Tibial nerve (tissue), 4 donors: ENCODE data around the gene IFFO2. TPM values are rescaled to one million over a fixed set of nuclear protein-coding genes. Genes with fewer than 3 reads are reported as not detected.
A peak's percentile ranks its signal among the peaks of the same experiment; 100 is the strongest.

Experiments used
- DNase-seq, 2 donors: peaks; one replicate each; pipeline ENCODE4 v3.0.0-alpha.2; 2019; ENCODE audit warnings: low spot score in 2 of 2
- H3K27ac ChIP-seq, 4 donors: fragments of 200-600 bp; sonication (generic) in 3 of 4; one replicate each; pipeline ENCODE4 v1.5.1; 2017 to 2019; ENCODE audit warnings: mild to moderate bottlenecking in 1 of 4
- H3K27me3 ChIP-seq, 2 donors: fragments of 200-600 bp; sonication (generic) in 1 of 2; one replicate each; pipeline versions ENCODE4 v1.5.1 to v1.6.0; 2017 to 2019
- H3K36me3 ChIP-seq, 3 donors: fragments of 200-600 bp; sonication (generic); one replicate each; pipeline ENCODE4 v1.5.1; 2018 to 2019
- H3K4me1 ChIP-seq, 4 donors: fragments of 200-600 bp; sonication (generic) in 3 of 4; one replicate each; pipeline ENCODE4 v1.5.1; 2017 to 2019
- H3K4me3 ChIP-seq, 4 donors: fragments of 200-600 bp; sonication (generic) in 3 of 4; one replicate each; pipeline ENCODE4 v1.5.1; 2017 to 2019; ENCODE audit warnings: mild to moderate bottlenecking in 1 of 4, moderate library complexity in 1 of 4
- H3K9me3 ChIP-seq, 4 donors: fragments of 200-600 bp; sonication (generic) in 3 of 4; one replicate each; pipeline ENCODE4 v1.5.1; 2017 to 2019
- EP300 ChIP-seq, 2 donors: sonication (generic); formaldehyde crosslinking; IDR thresholded peaks; one replicate each; pipeline ENCODE4 v1.6.1; 2017; ENCODE audit warnings: antibody characterized with exemption in 2 of 2, mild to moderate bottlenecking in 1 of 2
- POLR2A ChIP-seq, 2 donors: fragments of 450-650 bp; IDR thresholded peaks; one replicate each; pipeline ENCODE4 v1.6.1; 2017; ENCODE audit warnings: antibody characterized with exemption in 2 of 2, mild to moderate bottlenecking in 2 of 2, moderate library complexity in 2 of 2
- WGBS, 2 donors: methylation state at CpG; one replicate each; pipeline ENCODE4 v1.1.5; 2018; 5-methylcytosine and 5-hydroxymethylcytosine counted together
- total RNA-seq, 4 donors: library from RNA; depleted of rRNA; stranded (reverse); fragments of >200 nt; gene quantifications; one replicate each; pipeline ENCODE4 v1.1.0, GENCODE V29; 2016
- TF ChIP-seq, protein P1 (sequence below), 5 experiments: fragments of 200-600 bp in 3 of 5; fragments of 450-650 bp in 2 of 5; sonication (generic) in 3 of 5; IDR thresholded peaks; one replicate each; pipeline ENCODE4 v1.5.1; 2016 to 2019; ENCODE audit warnings: antibody characterized with exemption in 5 of 5, mild to moderate bottlenecking in 3 of 5, moderate library complexity in 2 of 5

Gene IFFO2
- total RNA-seq = 10 to 100 TPM in 2 of 4 donors, 1 to 10 TPM in 2; 3.6 to 19.2 (median 9.2) TPM

GRCh38 chr1:18956193-18957135 lies at the start of gene IFFO2:
Gene IFFO2 (minus strand): TSS chr1:18956676. CDS start chr1:18956332, 344 bp downstream.
- peak; percentile 96 to 97 for DNase-seq
- Histone ChIP-seq H3K9me3 (no peaks in the 10 kb centered on the region), H3K4me1 (peaks cover 0 to 37% (median 20%) of the 10 kb centered on the region in 4 donors), H3K4me3 (peak within 1 kb of the TSS; percentile 64 to 83 (median 74)), H3K27me3 (no peaks in the 10 kb centered on the region), H3K27ac (peak within 1 kb of the TSS in 3 of 4 donors; percentile 69 to 84 (median 71)), H3K36me3 (no peaks in the 10 kb centered on the region)
- WGBS, 2 donors = 1 to 2% methylated on average over 57 to 69 of the region's 119 CpGs
- peak; percentile 80 to 91 for TF ChIP-seq POLR2A (IDR thresholded peaks at IDR 0.05)
- TF ChIP-seq, protein P1, sequence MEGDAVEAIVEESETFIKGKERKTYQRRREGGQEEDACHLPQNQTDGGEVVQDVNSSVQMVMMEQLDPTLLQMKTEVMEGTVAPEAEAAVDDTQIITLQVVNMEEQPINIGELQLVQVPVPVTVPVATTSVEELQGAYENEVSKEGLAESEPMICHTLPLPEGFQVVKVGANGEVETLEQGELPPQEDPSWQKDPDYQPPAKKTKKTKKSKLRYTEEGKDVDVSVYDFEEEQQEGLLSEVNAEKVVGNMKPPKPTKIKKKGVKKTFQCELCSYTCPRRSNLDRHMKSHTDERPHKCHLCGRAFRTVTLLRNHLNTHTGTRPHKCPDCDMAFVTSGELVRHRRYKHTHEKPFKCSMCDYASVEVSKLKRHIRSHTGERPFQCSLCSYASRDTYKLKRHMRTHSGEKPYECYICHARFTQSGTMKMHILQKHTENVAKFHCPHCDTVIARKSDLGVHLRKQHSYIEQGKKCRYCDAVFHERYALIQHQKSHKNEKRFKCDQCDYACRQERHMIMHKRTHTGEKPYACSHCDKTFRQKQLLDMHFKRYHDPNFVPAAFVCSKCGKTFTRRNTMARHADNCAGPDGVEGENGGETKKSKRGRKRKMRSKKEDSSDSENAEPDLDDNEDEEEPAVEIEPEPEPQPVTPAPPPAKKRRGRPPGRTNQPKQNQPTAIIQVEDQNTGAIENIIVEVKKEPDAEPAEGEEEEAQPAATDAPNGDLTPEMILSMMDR (IDR thresholded peaks at IDR 0.05) = peak in 1 of 5 experiments; percentile 3
- peak; percentile 30 to 91 for TF ChIP-seq EP300 (IDR thresholded peaks at IDR 0.05)

GRCh38 chr1:19006000-19006399 lies 49.5 kb upstream of the IFFO2 start:
- TF ChIP-seq EP300 (IDR thresholded peaks at IDR 0.05) = no peak
- TF ChIP-seq, protein P1 (IDR thresholded peaks at IDR 0.05) = no peak
- Histone ChIP-seq H3K27me3 (no peaks in the 10 kb centered on the region), H3K4me1 (peaks cover 0 to 9% (median 3%) of the 10 kb centered on the region in 4 donors), H3K36me3 (no peaks in the 10 kb centered on the region), H3K9me3 (peaks cover 0 to 12% (median 2%) of the 10 kb centered on the region in 4 donors), H3K4me3 (no peak overlapping the region), H3K27ac (no peak overlapping the region)
- WGBS, 2 donors = 44 to 52% methylated on average over 4 of the region's 4 CpGs
- DNase-seq = no peak

DNA sequence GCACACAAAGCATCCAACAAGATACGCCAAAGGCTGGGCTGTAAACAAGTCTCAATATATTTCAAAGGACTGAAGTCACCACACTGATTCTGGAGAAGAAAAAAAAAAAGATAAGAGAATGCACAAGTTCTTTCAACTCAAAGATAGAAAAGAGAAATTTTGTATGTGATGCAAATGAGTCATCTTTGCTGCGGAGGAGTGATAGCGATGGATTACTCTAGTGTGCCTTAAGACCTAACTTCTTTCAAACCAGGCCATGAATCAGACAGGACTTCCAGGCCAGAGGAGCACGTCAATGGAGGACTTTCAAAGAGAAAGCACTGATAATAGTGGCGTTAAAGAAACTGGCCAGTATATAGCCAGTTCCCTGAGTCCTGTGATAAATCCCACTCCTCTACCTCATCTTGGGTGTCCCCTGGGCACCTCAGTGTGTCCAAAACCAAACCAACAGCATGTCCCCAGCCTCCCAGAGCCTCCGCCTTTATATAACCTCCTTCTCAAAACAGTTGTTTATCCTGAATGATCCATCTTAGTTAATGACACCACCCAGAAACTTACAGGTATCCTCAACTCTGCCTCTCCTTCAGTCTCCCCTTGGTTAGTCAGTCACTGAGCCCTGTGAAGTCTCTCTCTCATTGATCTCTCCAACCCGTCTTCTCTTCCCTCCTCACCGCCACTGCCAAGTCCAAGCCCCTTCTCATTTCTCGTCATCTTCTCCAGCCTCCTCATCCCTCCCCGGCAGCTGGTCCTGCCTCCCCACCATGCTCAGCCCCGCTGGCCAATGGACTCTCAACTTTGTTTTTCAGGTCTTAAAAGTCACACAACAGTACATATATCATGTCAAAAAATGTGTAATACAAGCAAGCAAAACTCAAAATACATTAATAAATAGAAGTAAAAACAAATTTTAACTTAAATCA lies 47.2 kb upstream of the IFFO2 start:
- no peak for DNase-seq
- Histone ChIP-seq H3K9me3 (peaks cover 0 to 19% (median 4%) of the 10 kb centered on the region in 4 donors), H3K4me1 (peaks cover 0 to 8% (median 0%) of the 10 kb centered on the region in 4 donors), H3K36me3 (no peaks in the 10 kb centered on the region), H3K4me3 (no peak overlapping the region), H3K27ac (no peak overlapping the region), H3K27me3 (no peaks in the 10 kb centered on the region)
- TF ChIP-seq POLR2A (IDR thresholded peaks at IDR 0.05) (no peak), EP300 (IDR thresholded peaks at IDR 0.05) (no peak)
- TF ChIP-seq, protein P1 (IDR thresholded peaks at IDR 0.05) = no peak
- 87 to 92% methylated on average over 11 of the region's 11 CpGs for WGBS, 2 donors

DNA sequence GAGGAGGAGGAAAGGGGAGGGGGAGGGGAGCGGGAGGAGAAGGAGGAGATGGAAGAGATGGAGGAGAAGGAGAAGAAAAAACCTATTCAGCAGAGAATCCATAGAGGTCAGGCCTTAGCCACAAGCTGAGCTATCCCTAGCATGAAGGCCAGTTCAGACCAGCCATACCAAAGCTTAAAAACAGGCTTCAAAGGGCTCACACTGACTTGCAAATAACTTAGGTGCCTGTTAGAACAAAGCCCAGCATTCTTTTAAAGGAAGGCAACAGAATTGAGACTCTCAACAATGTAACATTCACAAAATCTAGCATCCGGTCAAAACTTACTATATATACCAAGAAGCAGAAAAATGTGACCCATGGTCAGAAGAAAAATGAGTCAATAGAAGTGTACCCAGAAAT lies 43.6 kb upstream of the IFFO2 start:
- WGBS, 2 donors = 42 to 53% methylated on average over 2 of the region's 2 CpGs
- Histone ChIP-seq H3K4me1 (peaks cover 0 to 17% (median 0%) of the 10 kb centered on the region in 4 donors), H3K27me3 (no peaks in the 10 kb centered on the region), H3K9me3 (peaks cover 0 to 19% (median 4%) of the 10 kb centered on the region in 4 donors), H3K36me3 (no peaks in the 10 kb centered on the region), H3K27ac (no peak overlapping the region), H3K4me3 (no peak overlapping the region)
- no peak for DNase-seq
- TF ChIP-seq, protein P1 (IDR thresholded peaks at IDR 0.05) = no peak
- no peak for TF ChIP-seq POLR2A (IDR thresholded peaks at IDR 0.05)
